Measurements from ENCODE around the gene ZMPSTE24.

Gene ZMPSTE24

GRCh38 chr1:40270152-40270834, 12.3 kb downstream of the ZMPSTE24 start:
- TF ChIP-seq, protein P1, sequence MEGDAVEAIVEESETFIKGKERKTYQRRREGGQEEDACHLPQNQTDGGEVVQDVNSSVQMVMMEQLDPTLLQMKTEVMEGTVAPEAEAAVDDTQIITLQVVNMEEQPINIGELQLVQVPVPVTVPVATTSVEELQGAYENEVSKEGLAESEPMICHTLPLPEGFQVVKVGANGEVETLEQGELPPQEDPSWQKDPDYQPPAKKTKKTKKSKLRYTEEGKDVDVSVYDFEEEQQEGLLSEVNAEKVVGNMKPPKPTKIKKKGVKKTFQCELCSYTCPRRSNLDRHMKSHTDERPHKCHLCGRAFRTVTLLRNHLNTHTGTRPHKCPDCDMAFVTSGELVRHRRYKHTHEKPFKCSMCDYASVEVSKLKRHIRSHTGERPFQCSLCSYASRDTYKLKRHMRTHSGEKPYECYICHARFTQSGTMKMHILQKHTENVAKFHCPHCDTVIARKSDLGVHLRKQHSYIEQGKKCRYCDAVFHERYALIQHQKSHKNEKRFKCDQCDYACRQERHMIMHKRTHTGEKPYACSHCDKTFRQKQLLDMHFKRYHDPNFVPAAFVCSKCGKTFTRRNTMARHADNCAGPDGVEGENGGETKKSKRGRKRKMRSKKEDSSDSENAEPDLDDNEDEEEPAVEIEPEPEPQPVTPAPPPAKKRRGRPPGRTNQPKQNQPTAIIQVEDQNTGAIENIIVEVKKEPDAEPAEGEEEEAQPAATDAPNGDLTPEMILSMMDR (IDR thresholded peaks at IDR 0.05; ENCODE audit: low read depth, low read length, missing control alignments) = no peak
- H3K4me3 ChIP-seq (replicated peaks; ENCODE audit: low read depth, low read length) = no peak overlapping the region
- no peak for DNase-seq (ENCODE audit: extremely low read depth, low read depth)

DNA sequence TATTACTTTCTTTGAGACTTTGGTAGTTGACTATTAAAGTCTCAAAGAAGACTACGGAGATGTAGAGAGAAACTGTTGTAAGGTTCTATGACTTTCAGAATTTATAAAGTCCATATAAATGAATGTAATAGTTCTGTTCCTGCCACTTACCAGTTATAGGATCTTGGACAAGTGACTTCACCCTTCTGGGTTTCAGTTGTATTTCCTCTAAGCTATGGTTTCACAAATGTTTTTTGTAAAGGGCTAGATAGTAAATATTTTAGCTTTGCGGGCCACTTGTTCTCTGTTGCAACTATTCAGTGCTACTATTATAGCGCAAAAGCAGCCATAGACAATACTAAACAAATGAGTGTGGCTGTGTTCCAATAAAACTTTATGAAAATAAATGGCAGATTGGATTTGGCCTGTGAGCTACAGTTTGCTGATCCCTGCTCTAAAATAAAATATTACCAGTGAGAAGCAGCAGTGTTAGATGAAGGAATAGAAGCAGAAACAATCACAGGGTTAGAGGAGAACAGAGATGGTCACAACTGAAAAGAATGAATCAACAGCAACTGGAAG, 14.7 kb downstream of the ZMPSTE24 start:
- TF ChIP-seq, protein P1 (IDR thresholded peaks at IDR 0.05; ENCODE audit: low read depth, low read length, missing control alignments) = no peak
- no peak overlapping the region for H3K4me3 ChIP-seq (replicated peaks; ENCODE audit: low read depth, low read length)
- DNase-seq (ENCODE audit: extremely low read depth, low read depth) = no peak

DNA sequence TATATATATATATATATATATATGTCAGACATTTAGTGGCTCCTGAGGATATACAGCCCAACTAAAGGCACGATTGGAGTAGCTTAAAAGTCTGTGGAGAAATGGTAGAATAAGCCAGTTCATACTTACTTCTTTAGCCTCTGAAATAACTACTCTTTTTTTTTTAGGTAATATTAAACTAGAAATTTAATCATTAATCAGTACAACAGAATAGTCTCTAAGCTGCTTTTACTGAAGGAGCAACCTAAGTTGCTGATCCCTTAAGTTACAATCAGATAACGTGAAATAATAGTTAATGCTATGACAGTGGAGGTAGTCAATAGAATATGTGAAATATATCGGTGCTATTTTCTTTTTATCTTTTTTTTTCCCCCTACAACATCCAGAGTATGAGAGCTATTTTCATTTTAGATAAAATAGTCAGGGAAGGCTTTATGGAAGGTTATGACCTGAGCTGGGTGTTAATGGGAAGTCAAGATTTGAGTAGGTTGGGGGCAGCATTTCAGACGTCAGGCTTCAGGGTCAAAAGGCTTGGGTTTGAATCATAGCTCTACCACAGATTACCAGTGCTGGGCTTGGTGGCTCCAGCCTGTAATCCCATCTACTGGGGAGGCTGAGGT, 15.6 kb downstream of the ZMPSTE24 start:
- no peak overlapping the region for H3K4me3 ChIP-seq (replicated peaks; ENCODE audit: low read depth, low read length)
- TF ChIP-seq, protein P1 (IDR thresholded peaks at IDR 0.05; ENCODE audit: low read depth, low read length, missing control alignments) = no peak
- no peak for DNase-seq (ENCODE audit: extremely low read depth, low read depth)

DNA sequence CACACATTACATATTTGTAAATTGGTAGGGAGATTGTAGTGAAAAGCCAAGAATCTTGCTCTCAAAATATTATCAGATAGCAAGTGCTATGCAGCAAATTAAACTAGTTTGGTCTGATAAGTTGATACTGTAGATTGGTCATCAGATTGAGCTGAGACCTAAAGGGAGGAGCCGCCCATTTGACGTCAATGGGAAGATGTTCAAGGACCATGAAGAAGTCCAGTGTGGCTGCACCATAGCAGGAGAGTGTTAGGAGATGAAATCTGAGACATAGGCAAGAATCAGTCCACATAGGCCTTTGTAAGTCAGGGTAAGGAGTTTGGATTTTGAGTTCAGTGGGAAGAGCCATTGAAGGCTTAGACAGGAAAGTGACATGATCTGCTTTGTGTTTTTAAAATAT, 16.3 kb downstream of the ZMPSTE24 start:
- no peak for DNase-seq (ENCODE audit: extremely low read depth, low read depth)
- H3K4me3 ChIP-seq (replicated peaks; ENCODE audit: low read depth, low read length) = no peak overlapping the region
- TF ChIP-seq, protein P1 (IDR thresholded peaks at IDR 0.05; ENCODE audit: low read depth, low read length, missing control alignments) = no peak

DNA sequence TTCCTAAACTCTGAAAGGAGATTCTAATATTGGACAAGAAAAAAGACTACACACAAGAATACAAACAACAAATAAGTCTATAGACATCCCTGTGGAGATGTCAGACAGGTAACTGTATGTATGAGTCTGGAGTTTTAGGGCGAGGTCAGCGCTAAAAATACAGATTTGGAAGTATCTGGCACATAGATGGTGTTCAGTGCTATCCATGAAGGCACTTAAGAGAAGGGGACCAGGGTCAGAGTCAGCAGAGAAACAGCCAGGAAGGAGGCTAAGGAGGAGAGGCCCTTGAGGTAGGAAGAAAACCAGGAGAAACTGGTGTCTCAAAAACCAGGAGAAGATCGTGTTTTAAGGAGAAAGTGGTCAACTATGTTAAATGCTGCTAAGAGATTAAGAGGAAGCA, 18.1 kb downstream of the ZMPSTE24 start:
- no peak for DNase-seq (ENCODE audit: extremely low read depth, low read depth)
- TF ChIP-seq, protein P1 (IDR thresholded peaks at IDR 0.05; ENCODE audit: low read depth, low read length, missing control alignments) = no peak
- no peak overlapping the region for H3K4me3 ChIP-seq (replicated peaks; ENCODE audit: low read depth, low read length)

DNA sequence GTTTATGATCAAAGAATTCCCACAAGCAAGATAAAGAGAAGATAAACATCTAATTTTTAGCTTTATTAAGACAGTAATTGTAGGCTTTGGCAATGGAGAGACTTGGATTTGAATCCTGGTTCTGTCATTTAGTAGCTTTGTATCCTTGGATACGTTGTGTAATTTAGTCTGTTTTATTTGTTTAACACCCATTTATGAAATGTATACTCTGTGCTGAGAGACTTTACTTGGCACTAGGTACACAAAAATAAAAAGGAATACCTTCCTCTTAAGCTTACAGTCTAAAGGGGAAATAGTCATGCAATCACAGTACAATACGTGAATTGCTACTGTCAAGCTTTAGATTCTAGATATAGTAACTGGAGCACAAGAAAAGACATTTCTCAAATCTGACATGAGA, 23.8 kb downstream of the ZMPSTE24 start:
- TF ChIP-seq, protein P1 (IDR thresholded peaks at IDR 0.05; ENCODE audit: low read depth, low read length, missing control alignments) = no peak
- no peak overlapping the region for H3K4me3 ChIP-seq (replicated peaks; ENCODE audit: low read depth, low read length)
- DNase-seq (ENCODE audit: extremely low read depth, low read depth) = no peak
